WERI-Rb-1 (cell line): ENCODE results near the gene CAMK2N1.

Experiments used
- DNase-seq: peaks from one replicate; pipeline ENCODE4 v3.0.0-alpha.2; 2020
- H3K27ac ChIP-seq: fragments of 250-450 bp; sonication (Bioruptor Pico); 2 replicates; pipeline ENCODE4 v1.5.1; 2020; ENCODE audit warnings: mild to moderate bottlenecking, moderate library complexity
- H3K27me3 ChIP-seq: fragments of 250-450 bp; sonication (Bioruptor Pico); 2 replicates; pipeline ENCODE4 v1.5.1; 2021; ENCODE audit warnings: mild to moderate bottlenecking, low read depth, moderate library complexity; ENCODE audit not compliant: insufficient read depth, severe bottlenecking
- H3K36me3 ChIP-seq: fragments of 250-450 bp; sonication (Bioruptor Pico); 2 replicates; pipeline ENCODE4 v1.5.1; 2020; ENCODE audit warnings: mild to moderate bottlenecking, moderate library complexity
- H3K4me3 ChIP-seq: 2 replicates; pipeline ENCODE4 v1.5.1; 2011; ENCODE audit warnings: low read depth, mild to moderate bottlenecking, control low read depth, low read length
- H3K9me3 ChIP-seq: fragments of 250-450 bp; sonication (Bioruptor Pico); 2 replicates; pipeline ENCODE4 v1.5.1; 2021; ENCODE audit warnings: mild to moderate bottlenecking, moderate library complexity; ENCODE audit not compliant: severe bottlenecking
- CTCF ChIP-seq: IDR thresholded peaks from 2 replicates; pipeline ENCODE4 v1.5.1; 2011; ENCODE audit warnings: low read depth, mild to moderate bottlenecking, control low read depth, inconsistent platforms, low read length

CAMK2N1 gene

GRCh38 chr1:20507564-20508410 is 21.8 kb upstream of the CAMK2N1 start, which contains the start of gene MUL1:
TSS of gene MUL1 (minus strand) at chr1:20508151. CDS start at chr1:20508024, 127 bp downstream.
- no peak for TF ChIP-seq CTCF
- peak within 1 kb of the TSS; percentile 87 for H3K4me3 ChIP-seq
- H3K27ac ChIP-seq = peak within 1 kb of the TSS; percentile 71
- peak; percentile 95 for DNase-seq
- H3K27me3 ChIP-seq = no peaks in the 10 kb centered on the region
- H3K9me3 ChIP-seq = no peaks in the 10 kb centered on the region
- peaks cover 17% of the 10 kb centered on the region for H3K36me3 ChIP-seq

- H3K27ac ChIP-seq = peak overlapping the region; percentile 71
- TF ChIP-seq CTCF = no peak
Observed at GRCh38 chr1:20507248-20507563, 21.2 kb upstream of the CAMK2N1 start.

GRCh38 chr1:20505488-20505887 is 19.5 kb upstream of the CAMK2N1 start:
- no peak for DNase-seq
- Histone ChIP-seq H3K36me3 (peaks cover 40% of the 10 kb centered on the region), H3K4me3 (no peak overlapping the region), H3K9me3 (no peaks in the 10 kb centered on the region), H3K27ac (no peak overlapping the region), H3K27me3 (no peaks in the 10 kb centered on the region)
- TF ChIP-seq CTCF = no peak

More at GRCh38 chr1:20507248-20507563, 21.2 kb upstream of the CAMK2N1 start:
- Histone ChIP-seq H3K27me3 (no peaks in the 10 kb centered on the region), H3K9me3 (no peaks in the 10 kb centered on the region), H3K36me3 (peaks cover 23% of the 10 kb centered on the region), H3K4me3 (peak overlapping the region; percentile 87)
- no peak for DNase-seq

GRCh38 chr1:20500716-20501115 is 14.7 kb upstream of the CAMK2N1 start:
- no peak for TF ChIP-seq CTCF
- peaks cover 49% of the 10 kb centered on the region for H3K36me3 ChIP-seq
- DNase-seq = no peak
- H3K27ac ChIP-seq = no peak overlapping the region
- H3K27me3 ChIP-seq = no peaks in the 10 kb centered on the region
- no peak overlapping the region for H3K4me3 ChIP-seq
- H3K9me3 ChIP-seq = no peaks in the 10 kb centered on the region

- no peaks in the 10 kb centered on the region for H3K9me3 ChIP-seq
- TF ChIP-seq CTCF = no peak
- H3K27ac ChIP-seq = no peak overlapping the region
- DNase-seq = peak; percentile 34
- H3K27me3 ChIP-seq = no peaks in the 10 kb centered on the region
- no peak overlapping the region for H3K4me3 ChIP-seq
- H3K36me3 ChIP-seq = peaks cover 44% of the 10 kb centered on the region
Observed at GRCh38 chr1:20499718-20500117, 13.7 kb upstream of the CAMK2N1 start.
